T-helper 17 cell (primary cell): ENCODE data around the gene CCDC33. TPM values are rescaled to one million over a fixed set of nuclear protein-coding genes. Genes with fewer than 3 reads are reported as not detected.

Source experiments
- ATAC-seq: fragments of 150-1000 bp; cut with Tn5 transposase; 2 replicates; pipeline ENCODE4 v1.10.0; 2021; ENCODE audit warnings: mild to moderate bottlenecking, moderate library complexity
- DNase-seq, 3 donors: peaks; one replicate each; pipeline versions ENCODE4 v3.0.0 to v3.0.0-alpha.2; 2020 to 2021
- H3K9me3 ChIP-seq: one replicate; pipeline ENCODE4 v1.7.0; 2013; ENCODE audit warnings: low read length, mild to moderate bottlenecking; ENCODE audit not compliant: control insufficient read depth, poor library complexity, severe bottlenecking
- H3K27ac Mint-ChIP-seq: one replicate; pipeline ENCODE4 v1.8.0; 2022; ENCODE audit warnings: mild to moderate bottlenecking, moderate library complexity, mixed read lengths
- H3K27me3 Mint-ChIP-seq: one replicate; pipeline ENCODE4 v1.8.0; 2022; ENCODE audit warnings: mixed read lengths
- H3K36me3 Mint-ChIP-seq: one replicate; pipeline ENCODE4 v1.8.0; 2022; ENCODE audit warnings: low read depth, mixed read lengths
- H3K4me1 Mint-ChIP-seq: one replicate; pipeline ENCODE4 v1.8.0; 2022; ENCODE audit warnings: mild to moderate bottlenecking, mixed read lengths
- H3K4me3 Mint-ChIP-seq: one replicate; pipeline ENCODE4 v1.8.0; 2022; ENCODE audit warnings: mild to moderate bottlenecking, moderate library complexity, mixed read lengths
- total RNA-seq, 4 donors: library from RNA in 2 of 4; stranded (reverse) in 2 of 4; gene quantifications; one replicate each; pipeline ENCODE4 v1.2.3 and lab custom pipeline; 2022 to 2026

The CCDC33 gene
- total RNA-seq, 2 donors from 2014 or later = not detected

- Mint-ChIP-seq H3K4me3 (no peak overlapping the region), H3K36me3 (no peaks in the 10 kb centered on the region), H3K4me1 (peaks cover 3% of the 10 kb centered on the region), H3K27me3 (peaks cover 88% of the 10 kb centered on the region), H3K27ac (no peak overlapping the region)
- ATAC-seq (no peak), DNase-seq (no peak)
- no peaks in the 10 kb centered on the region for H3K9me3 ChIP-seq
Measured at GRCh38 chr15:74227968-74228722, 8.0 kb upstream of the CCDC33 start.

- H3K4me1 Mint-ChIP-seq = peaks cover 2% of the 10 kb centered on the region
- no peaks in the 10 kb centered on the region for H3K36me3 Mint-ChIP-seq
- H3K27ac Mint-ChIP-seq = no peak overlapping the region
- peaks cover 85% of the 10 kb centered on the region for H3K27me3 Mint-ChIP-seq
- no peaks in the 10 kb centered on the region for H3K9me3 ChIP-seq
- H3K4me3 Mint-ChIP-seq = no peak overlapping the region
- DNase-seq = no peak
- ATAC-seq = no peak
Measured at GRCh38 chr15:74228723-74229081, 7.4 kb upstream of the CCDC33 start.

- H3K9me3 ChIP-seq = no peaks in the 10 kb centered on the region
- H3K4me1 Mint-ChIP-seq = no peaks in the 10 kb centered on the region
- peaks cover 81% of the 10 kb centered on the region for H3K27me3 Mint-ChIP-seq
- no peak overlapping the region for H3K4me3 Mint-ChIP-seq
- DNase-seq (no peak), ATAC-seq (no peak)
- no peaks in the 10 kb centered on the region for H3K36me3 Mint-ChIP-seq
- no peak overlapping the region for H3K27ac Mint-ChIP-seq
Measured at GRCh38 chr15:74229686-74230085, 6.4 kb upstream of the CCDC33 start.

DNA sequence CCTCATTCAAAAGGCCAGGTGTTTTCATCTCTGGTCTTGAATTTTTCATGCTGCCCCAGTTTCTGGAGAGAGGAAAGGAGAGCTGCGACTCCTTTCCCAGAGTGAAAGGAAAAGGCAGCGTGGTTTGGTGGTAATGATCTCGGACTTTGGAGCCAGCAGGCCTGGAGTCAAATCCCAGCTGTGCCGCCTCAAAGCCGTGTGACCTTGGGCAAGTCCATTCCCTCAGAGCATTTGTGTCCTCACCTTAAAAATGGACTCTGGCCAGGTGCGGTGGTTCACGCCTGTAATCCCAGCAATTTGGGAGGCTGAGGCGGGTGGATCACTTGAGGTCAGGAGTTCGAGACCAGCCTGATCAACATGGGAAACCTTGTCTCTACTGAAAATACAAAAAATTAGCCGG lies 4.7 kb upstream of the CCDC33 start:
- no peaks in the 10 kb centered on the region for H3K9me3 ChIP-seq
- no peak overlapping the region for H3K4me3 Mint-ChIP-seq
- H3K36me3 Mint-ChIP-seq = no peaks in the 10 kb centered on the region
- no peak for DNase-seq
- no peak overlapping the region for H3K27ac Mint-ChIP-seq
- peaks cover 66% of the 10 kb centered on the region for H3K27me3 Mint-ChIP-seq
- no peak for ATAC-seq
- no peaks in the 10 kb centered on the region for H3K4me1 Mint-ChIP-seq

DNA sequence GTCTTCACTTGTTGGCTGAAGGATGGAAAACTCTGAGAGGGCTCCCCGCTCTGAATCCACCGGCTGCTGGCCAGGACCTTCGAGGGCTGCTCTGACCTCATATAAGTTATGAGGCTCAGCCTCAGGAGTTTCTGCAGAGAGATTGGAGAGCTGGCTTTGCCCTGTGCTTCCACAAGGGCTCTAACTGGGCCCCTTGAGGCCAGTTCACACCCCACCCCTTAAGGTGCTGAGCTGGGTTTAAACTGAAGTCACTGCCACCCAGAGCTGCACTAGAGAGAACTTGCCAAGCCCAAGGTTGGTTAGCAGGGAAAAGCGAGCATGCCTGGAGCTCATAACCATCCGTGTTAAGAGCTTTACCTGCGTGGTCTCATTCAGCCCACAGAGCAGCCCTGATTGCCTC lies 2.8 kb upstream of the CCDC33 start:
- DNase-seq (no peak), ATAC-seq (no peak)
- no peaks in the 10 kb centered on the region for H3K36me3 Mint-ChIP-seq
- no peak overlapping the region for H3K4me3 Mint-ChIP-seq
- no peak overlapping the region for H3K27ac Mint-ChIP-seq
- H3K9me3 ChIP-seq = no peaks in the 10 kb centered on the region
- H3K27me3 Mint-ChIP-seq = peaks cover 51% of the 10 kb centered on the region
- H3K4me1 Mint-ChIP-seq = no peaks in the 10 kb centered on the region

- Mint-ChIP-seq H3K36me3 (no peaks in the 10 kb centered on the region), H3K4me1 (no peaks in the 10 kb centered on the region), H3K4me3 (no peak overlapping the region), H3K27ac (no peak overlapping the region), H3K27me3 (peaks cover 50% of the 10 kb centered on the region)
- no peaks in the 10 kb centered on the region for H3K9me3 ChIP-seq
- ATAC-seq (no peak), DNase-seq (no peak)
Measured at GRCh38 chr15:74233851-74234597, 2.1 kb upstream of the CCDC33 start.

- ATAC-seq (no peak), DNase-seq (no peak)
- Mint-ChIP-seq H3K4me1 (no peaks in the 10 kb centered on the region), H3K27ac (no peak overlapping the region), H3K4me3 (no peak overlapping the region), H3K36me3 (no peaks in the 10 kb centered on the region), H3K27me3 (peaks cover 48% of the 10 kb centered on the region)
- no peaks in the 10 kb centered on the region for H3K9me3 ChIP-seq
Measured at GRCh38 chr15:74234598-74234875, 1.6 kb upstream of the CCDC33 start.

- ATAC-seq (no peak), DNase-seq (no peak)
- Mint-ChIP-seq H3K4me3 (no peak overlapping the region), H3K27ac (no peak overlapping the region), H3K27me3 (peaks cover 42% of the 10 kb centered on the region), H3K36me3 (peaks cover 11% of the 10 kb centered on the region), H3K4me1 (peaks cover 2% of the 10 kb centered on the region)
- no peaks in the 10 kb centered on the region for H3K9me3 ChIP-seq
Measured at GRCh38 chr15:74239051-74239705, 3.1 kb downstream of the CCDC33 start.

DNA sequence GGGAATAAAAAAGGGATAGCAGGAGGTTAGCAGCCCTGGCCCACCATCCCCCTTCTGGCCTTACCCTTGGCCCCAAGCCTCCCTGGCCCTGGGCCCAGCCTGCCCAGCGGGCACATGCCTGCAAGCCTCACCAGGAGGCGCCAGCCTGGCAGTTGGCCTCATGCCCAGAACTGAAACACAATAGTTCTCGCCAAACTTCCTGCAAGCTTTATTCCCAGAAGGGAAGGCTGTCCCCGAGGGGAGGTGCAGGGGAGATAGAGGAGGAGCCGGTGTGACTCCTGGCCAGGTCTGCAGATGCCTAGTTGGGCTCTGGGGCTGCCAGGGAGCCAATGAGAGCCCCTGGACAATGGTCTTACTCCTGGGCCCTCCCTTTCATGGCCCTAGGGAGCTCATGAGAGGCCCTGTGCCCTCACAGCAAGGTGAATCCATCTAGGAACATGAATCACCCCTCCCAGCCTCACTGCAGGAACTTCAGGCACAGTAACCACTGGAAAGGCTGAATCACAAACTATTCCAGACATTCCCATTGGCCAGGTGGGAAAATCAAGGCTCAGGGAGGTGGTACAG lies 4.0 kb downstream of the CCDC33 start:
- H3K27ac Mint-ChIP-seq = no peak overlapping the region
- H3K9me3 ChIP-seq = no peaks in the 10 kb centered on the region
- H3K36me3 Mint-ChIP-seq = peaks cover 11% of the 10 kb centered on the region
- H3K27me3 Mint-ChIP-seq = peaks cover 47% of the 10 kb centered on the region
- ATAC-seq = no peak
- H3K4me3 Mint-ChIP-seq = no peak overlapping the region
- peaks cover 9% of the 10 kb centered on the region for H3K4me1 Mint-ChIP-seq
- no peak for DNase-seq

GRCh38 chr15:74240897-74241614 lies 4.9 kb downstream of the CCDC33 start:
- H3K4me1 Mint-ChIP-seq = peaks cover 9% of the 10 kb centered on the region
- H3K27ac Mint-ChIP-seq = no peak overlapping the region
- H3K27me3 Mint-ChIP-seq = peaks cover 53% of the 10 kb centered on the region
- no peak for ATAC-seq
- H3K9me3 ChIP-seq = no peaks in the 10 kb centered on the region
- DNase-seq = no peak
- peaks cover 11% of the 10 kb centered on the region for H3K36me3 Mint-ChIP-seq
- no peak overlapping the region for H3K4me3 Mint-ChIP-seq

DNA sequence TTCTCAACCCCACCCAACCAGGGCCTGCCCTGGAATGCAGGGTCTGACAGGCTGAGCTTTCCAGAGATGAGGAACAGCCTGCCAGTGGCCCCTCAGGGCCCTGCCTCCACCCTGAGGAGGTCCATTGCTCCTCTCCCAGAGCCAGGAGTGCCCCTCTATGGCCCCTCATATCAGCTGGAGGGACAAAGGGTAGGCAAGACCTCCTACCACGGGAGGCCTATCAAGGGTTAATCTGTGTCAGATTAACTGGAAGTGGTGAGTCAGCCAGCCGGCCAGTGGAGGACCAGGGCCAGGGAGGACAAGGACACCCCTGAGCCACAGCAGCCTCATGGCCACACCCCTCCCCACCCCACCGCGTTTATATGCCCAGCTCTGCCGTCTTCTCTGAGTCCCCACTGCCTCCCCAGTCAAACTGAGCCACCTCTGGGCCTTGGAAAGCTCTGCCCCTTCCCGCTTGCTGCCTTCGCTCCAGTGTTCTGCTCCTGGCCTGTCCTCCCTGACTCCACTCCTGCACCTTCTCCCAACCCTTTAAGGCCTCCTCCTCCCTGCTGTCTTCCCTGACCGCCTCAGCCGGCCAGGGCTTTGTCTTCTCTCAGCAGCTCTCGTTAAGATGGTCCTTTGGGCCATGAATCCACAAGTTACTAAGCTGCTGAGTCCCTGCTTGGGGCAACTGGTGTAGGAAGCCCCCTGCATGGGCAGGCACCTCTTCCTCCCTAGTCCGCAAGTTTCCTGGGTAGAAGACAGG lies 6.5 kb downstream of the CCDC33 start:
- H3K9me3 ChIP-seq = no peaks in the 10 kb centered on the region
- ATAC-seq (no peak), DNase-seq (no peak)
- Mint-ChIP-seq H3K36me3 (peaks cover 11% of the 10 kb centered on the region), H3K27ac (no peak overlapping the region), H3K4me3 (no peak overlapping the region), H3K4me1 (peaks cover 9% of the 10 kb centered on the region), H3K27me3 (peaks cover 62% of the 10 kb centered on the region)

- H3K4me3 Mint-ChIP-seq = no peak overlapping the region
- no peak for ATAC-seq
- H3K4me1 Mint-ChIP-seq = peaks cover 9% of the 10 kb centered on the region
- peaks cover 11% of the 10 kb centered on the region for H3K36me3 Mint-ChIP-seq
- H3K27ac Mint-ChIP-seq = no peak overlapping the region
- DNase-seq = no peak
- H3K27me3 Mint-ChIP-seq = peaks cover 65% of the 10 kb centered on the region
- no peaks in the 10 kb centered on the region for H3K9me3 ChIP-seq
Measured at GRCh38 chr15:74243431-74243830, 7.3 kb downstream of the CCDC33 start.
